Activated effector memory CD4-positive, alpha-beta T cell treated with anti-CD3 and anti-CD28 coated beads, Interleukin-2, amount 50 U/mL, for 16 hours (primary cell): ENCODE results near the gene PIK3AP1.
"Not testable (repeated sequence)": the region's sequence is repeated elsewhere in the genome, so short reads cannot be mapped to it uniquely, and the experiment has no call there.

ENCODE experiments used
- DNase-seq: peaks from one replicate; pipeline ENCODE4 v3.0.0-alpha.2; 2020

Gene PIK3AP1

GRCh38 chr10:96721207-96721572, 876 bp upstream of the PIK3AP1 start:
- DNase-seq = no peak

- DNase-seq = peak; percentile 80
Observed at GRCh38 chr10:96719850-96720421, 378 bp downstream of the PIK3AP1 start.

- DNase-seq = no peak
Observed at GRCh38 chr10:96719200-96719599, 1.1 kb downstream of the PIK3AP1 start.

GRCh38 chr10:96718304-96718990, 1.9 kb downstream of the PIK3AP1 start:
- no peak for DNase-seq

GRCh38 chr10:96716390-96716789, 3.9 kb downstream of the PIK3AP1 start:
- no peak for DNase-seq

- DNase-seq = no peak
Observed at GRCh38 chr10:96714746-96715255, 5.5 kb downstream of the PIK3AP1 start.

GRCh38 chr10:96714031-96714590, 6.2 kb downstream of the PIK3AP1 start:
- DNase-seq = no peak

- no peak for DNase-seq
Observed at GRCh38 chr10:96712662-96713271, 7.5 kb downstream of the PIK3AP1 start.

GRCh38 chr10:96711048-96711728, 9.1 kb downstream of the PIK3AP1 start:
- no peak for DNase-seq

GRCh38 chr10:96709525-96709924, 10.8 kb downstream of the PIK3AP1 start:
- DNase-seq = no peak

- no peak for DNase-seq
Observed at GRCh38 chr10:96708996-96709395, 11.3 kb downstream of the PIK3AP1 start.

GRCh38 chr10:96708456-96708855, 11.9 kb downstream of the PIK3AP1 start:
- no peak for DNase-seq

GRCh38 chr10:96706331-96706853, 13.9 kb downstream of the PIK3AP1 start:
- no peak for DNase-seq

GRCh38 chr10:96705134-96705533, 15.2 kb downstream of the PIK3AP1 start:
- DNase-seq = no peak

- DNase-seq = no peak
Observed at GRCh38 chr10:96704563-96704962, 15.8 kb downstream of the PIK3AP1 start.

GRCh38 chr10:96703358-96703757, 17.0 kb downstream of the PIK3AP1 start:
- no peak for DNase-seq

- DNase-seq = no peak
Observed at GRCh38 chr10:96701265-96701664, 19.0 kb downstream of the PIK3AP1 start.

GRCh38 chr10:96700374-96701099, 19.8 kb downstream of the PIK3AP1 start:
- no peak for DNase-seq

GRCh38 chr10:96699613-96700012, 20.7 kb downstream of the PIK3AP1 start:
- no peak for DNase-seq

- DNase-seq = not testable (repeated sequence)
Observed at GRCh38 chr10:96698305-96698704, 22.0 kb downstream of the PIK3AP1 start.

GRCh38 chr10:96697438-96697837, 22.9 kb downstream of the PIK3AP1 start:
- no peak for DNase-seq

- no peak for DNase-seq
Observed at GRCh38 chr10:96696845-96697425, 23.4 kb downstream of the PIK3AP1 start.
